ENCODE results near the gene GNB3. TPM values are rescaled to one million over a fixed set of nuclear protein-coding genes. Genes with fewer than 3 reads are reported as not detected.
A peak's percentile ranks its signal among the peaks of the same experiment; 100 is the strongest.

Gene GNB3
- total and polyA plus RNA-seq, 9 of the 15 experiments (the other 6 are each of a cell fraction or from before 2014, with no cell fraction given), result 1.4 to 5.8 (median 2.0) TPM

GRCh38 chr12:6828781-6829535 lies 11.8 kb upstream of the GNB3 start:
- ChIA-PET POLR2A (interaction anchor here (0.6 to 3.2 kb wide), 14 partner anchors 11 to 277 kb away, joined by 3 to 13 read pairs (median 4); partner anchors contain the start of genes COPS7A, MLF2 and PTMS), CTCF (ENCODE audit: low intra/inter-chr PET ratio) (interaction anchor here (0.6 kb wide), 1 partner anchor 97 kb away, joined by 3 read pairs; no protein-coding TSS in a partner anchor)
- ATAC-seq (peak; percentile 68), FAIRE-seq (peak; percentile 15), DNase-seq (ENCODE audit: extremely low read depth in 1 of 4, low spot score in 3 of 4) (peak; percentile 49 to 72 (median 60))
- H3K36me3 ChIP-seq (ENCODE audit: control insufficient read depth, insufficient read depth, low read length), result peaks cover 35% of the 10 kb centered on the region; the same call in 1 of the 3 replicates
- H3K4me2 ChIP-seq (ENCODE audit: insufficient read depth, low read length), result peak overlapping the region; percentile 87
- under 1% methylated on average over 44 of the region's 71 CpGs for WGBS (ENCODE audit: insufficient coverage, low coverage, missing lambda C conversion rate)
- H4K20me1 ChIP-seq (replicated peaks; ENCODE audit: control insufficient read depth, insufficient read depth, low read length), result no peaks in the 10 kb centered on the region
- H3K9ac ChIP-seq (ENCODE audit: insufficient read depth in 1 of 2, low read depth in 2 of 2, low read length in 2 of 2), result peak overlapping the region; percentile 91 to 97
- H3K4me1 ChIP-seq (replicated peaks in 1 of 2; ENCODE audit: control insufficient read depth in 2 of 2, insufficient read depth in 2 of 2, low read length in 2 of 2), result peaks cover 11 to 54% of the 10 kb centered on the region in 2 experiments; a peak in 4 of 5 replicates
- intact Hi-C loops (cut with micrococcal nuclease), result loop anchor here (5.0 to 10.0 kb wide), 3 partner anchors 52 to 274 kb away; partner anchors contain the start of gene IFFO1
- H3K27me3 ChIP-seq (ENCODE audit: control insufficient read depth in 2 of 2, insufficient read depth in 2 of 2, low read length in 2 of 2), result peaks cover 0 to 2% of the 10 kb centered on the region in 2 experiments; a peak in 2 of 5 replicates
- H3K9me1 ChIP-seq (ENCODE audit: control insufficient read depth, insufficient read depth, low read length), result no peaks in the 10 kb centered on the region
- no peaks in the 10 kb centered on the region for H3K9me3 ChIP-seq (replicated peaks; ENCODE audit: control insufficient read depth, insufficient read depth, low read depth, low read length)
- peaks cover 24% of the 10 kb centered on the region for H3K79me2 ChIP-seq (ENCODE audit: control insufficient read depth, insufficient read depth, low read length)
- H2AFZ ChIP-seq (ENCODE audit: low read depth, low read length), result peak overlapping the region; percentile 91
- peak overlapping the region; percentile 73 for H3K4me3 ChIP-seq
- in situ Hi-C loops (cut with MboI), result no loop called here
- TSS peak; percentile 74 for BruUV-seq (replicated peaks)
- peak overlapping the region; percentile 91 for H3K27ac ChIP-seq (ENCODE audit: extremely low read depth, low read depth, low read length)
- TF ChIP-seq, protein P1, sequence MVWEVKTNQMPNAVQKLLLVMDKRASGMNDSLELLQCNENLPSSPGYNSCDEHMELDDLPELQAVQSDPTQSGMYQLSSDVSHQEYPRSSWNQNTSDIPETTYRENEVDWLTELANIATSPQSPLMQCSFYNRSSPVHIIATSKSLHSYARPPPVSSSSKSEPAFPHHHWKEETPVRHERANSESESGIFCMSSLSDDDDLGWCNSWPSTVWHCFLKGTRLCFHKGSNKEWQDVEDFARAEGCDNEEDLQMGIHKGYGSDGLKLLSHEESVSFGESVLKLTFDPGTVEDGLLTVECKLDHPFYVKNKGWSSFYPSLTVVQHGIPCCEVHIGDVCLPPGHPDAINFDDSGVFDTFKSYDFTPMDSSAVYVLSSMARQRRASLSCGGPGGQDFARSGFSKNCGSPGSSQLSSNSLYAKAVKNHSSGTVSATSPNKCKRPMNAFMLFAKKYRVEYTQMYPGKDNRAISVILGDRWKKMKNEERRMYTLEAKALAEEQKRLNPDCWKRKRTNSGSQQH (CRISPR knock-in tag; IDR thresholded peaks at IDR 0.05), result no peak
- TF ChIP-seq MBD2 (IDR thresholded peaks at IDR 0.05; ENCODE audit: borderline replicate concordance, low read depth) (no peak), SUPT5H (IDR thresholded peaks at IDR 0.05) (peak; percentile 63), PCBP1 (IDR thresholded peaks at IDR 0.05; ENCODE audit: low read depth, low read length, poor library complexity, severe bottlenecking) (peak; percentile 30), SIRT6 (IDR thresholded peaks at IDR 0.05; ENCODE audit: low read depth, low read length) (no peak), WHSC1 (IDR thresholded peaks at IDR 0.05; ENCODE audit: low read length) (no peak), ZNF398 (CRISPR knock-in tag; IDR thresholded peaks at IDR 0.05) (no peak), MCM3 (IDR thresholded peaks at IDR 0.05) (no peak), ZNF280A (IDR thresholded peaks at IDR 0.05; ENCODE audit: low read depth, partially characterized antibody) (no peak)
- TF ChIP-seq, protein P2, sequence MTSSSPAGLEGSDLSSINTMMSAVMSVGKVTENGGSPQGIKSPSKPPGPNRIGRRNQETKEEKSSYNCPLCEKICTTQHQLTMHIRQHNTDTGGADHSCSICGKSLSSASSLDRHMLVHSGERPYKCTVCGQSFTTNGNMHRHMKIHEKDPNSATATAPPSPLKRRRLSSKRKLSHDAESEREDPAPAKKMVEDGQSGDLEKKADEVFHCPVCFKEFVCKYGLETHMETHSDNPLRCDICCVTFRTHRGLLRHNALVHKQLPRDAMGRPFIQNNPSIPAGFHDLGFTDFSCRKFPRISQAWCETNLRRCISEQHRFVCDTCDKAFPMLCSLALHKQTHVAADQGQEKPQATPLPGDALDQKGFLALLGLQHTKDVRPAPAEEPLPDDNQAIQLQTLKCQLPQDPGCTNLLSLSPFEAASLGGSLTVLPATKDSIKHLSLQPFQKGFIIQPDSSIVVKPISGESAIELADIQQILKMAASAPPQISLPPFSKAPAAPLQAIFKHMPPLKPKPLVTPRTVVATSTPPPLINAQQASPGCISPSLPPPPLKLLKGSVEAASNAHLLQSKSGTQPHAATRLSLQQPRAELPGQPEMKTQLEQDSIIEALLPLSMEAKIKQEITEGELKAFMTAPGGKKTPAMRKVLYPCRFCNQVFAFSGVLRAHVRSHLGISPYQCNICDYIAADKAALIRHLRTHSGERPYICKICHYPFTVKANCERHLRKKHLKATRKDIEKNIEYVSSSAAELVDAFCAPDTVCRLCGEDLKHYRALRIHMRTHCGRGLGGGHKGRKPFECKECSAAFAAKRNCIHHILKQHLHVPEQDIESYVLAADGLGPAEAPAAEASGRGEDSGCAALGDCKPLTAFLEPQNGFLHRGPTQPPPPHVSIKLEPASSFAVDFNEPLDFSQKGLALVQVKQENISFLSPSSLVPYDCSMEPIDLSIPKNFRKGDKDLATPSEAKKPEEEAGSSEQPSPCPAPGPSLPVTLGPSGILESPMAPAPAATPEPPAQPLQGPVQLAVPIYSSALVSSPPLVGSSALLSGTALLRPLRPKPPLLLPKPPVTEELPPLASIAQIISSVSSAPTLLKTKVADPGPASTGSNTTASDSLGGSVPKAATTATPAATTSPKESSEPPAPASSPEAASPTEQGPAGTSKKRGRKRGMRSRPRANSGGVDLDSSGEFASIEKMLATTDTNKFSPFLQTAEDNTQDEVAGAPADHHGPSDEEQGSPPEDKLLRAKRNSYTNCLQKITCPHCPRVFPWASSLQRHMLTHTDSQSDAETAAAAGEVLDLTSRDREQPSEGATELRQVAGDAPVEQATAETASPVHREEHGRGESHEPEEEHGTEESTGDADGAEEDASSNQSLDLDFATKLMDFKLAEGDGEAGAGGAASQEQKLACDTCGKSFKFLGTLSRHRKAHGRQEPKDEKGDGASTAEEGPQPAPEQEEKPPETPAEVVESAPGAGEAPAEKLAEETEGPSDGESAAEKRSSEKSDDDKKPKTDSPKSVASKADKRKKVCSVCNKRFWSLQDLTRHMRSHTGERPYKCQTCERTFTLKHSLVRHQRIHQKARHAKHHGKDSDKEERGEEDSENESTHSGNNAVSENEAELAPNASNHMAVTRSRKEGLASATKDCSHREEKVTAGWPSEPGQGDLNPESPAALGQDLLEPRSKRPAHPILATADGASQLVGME (CRISPR knock-in tag; IDR thresholded peaks at IDR 0.05), result no peak

Measured in K562 (cell line).